ENCODE results near the gene FSTL3. TPM values are rescaled to one million over a fixed set of nuclear protein-coding genes. Genes with fewer than 3 reads are reported as not detected.

The FSTL3 gene
- total and polyA plus RNA-seq, 2 of the 13 experiments (the other 11 are each of a cell fraction or from before 2014, with no cell fraction given), result 13.5 to 15.6 TPM

- TF ChIP-seq ZGPAT (CRISPR knock-in tag; IDR thresholded peaks at IDR 0.05) (no peak), NFRKB (IDR thresholded peaks at IDR 0.05) (no peak), ZFP36 (IDR thresholded peaks at IDR 0.05; ENCODE audit: borderline replicate concordance, low read depth, low read length, partially characterized antibody) (peak; percentile 87), ZNF503 (CRISPR knock-in tag; IDR thresholded peaks at IDR 0.05) (no peak), SRSF1 (optimal IDR thresholded peaks at IDR 0.05; ENCODE audit: low read depth, low read length) (peak; percentile 54), ZMYM2 (CRISPR knock-in tag; IDR thresholded peaks at IDR 0.05) (0 out of 2 replicates have a peak, but pooled peaks have one; percentile 28), STAT5B (CRISPR knock-in tag; IDR thresholded peaks at IDR 0.05) (no peak), ZNF382 (CRISPR knock-in tag; IDR thresholded peaks at IDR 0.05; ENCODE audit: borderline replicate concordance) (no peak), KLF12 (CRISPR knock-in tag; IDR thresholded peaks at IDR 0.05; ENCODE audit: borderline replicate concordance) (no peak), SMARCC2 (IDR thresholded peaks at IDR 0.05) (no peak), PAXIP1 (CRISPR knock-in tag; conservative IDR thresholded peaks at IDR 0.05) (no peak), DDIT3 (CRISPR knock-in tag; IDR thresholded peaks at IDR 0.05) (no peak), ATF1 (CRISPR knock-in tag; IDR thresholded peaks at IDR 0.05) (no peak), KDM1A (CRISPR knock-in tag; IDR thresholded peaks at IDR 0.05) (peak; percentile 82), CREM (IDR thresholded peaks at IDR 0.05) (no peak), CREM (CRISPR knock-in tag; IDR thresholded peaks at IDR 0.05) (no peak), ZBTB4 (CRISPR knock-in tag; IDR thresholded peaks at IDR 0.05; ENCODE audit: borderline replicate concordance) (no peak), ZNF326 (CRISPR knock-in tag; IDR thresholded peaks at IDR 0.05; ENCODE audit: borderline replicate concordance) (no peak), ZFP37 (CRISPR knock-in tag; IDR thresholded peaks at IDR 0.05; ENCODE audit: borderline replicate concordance) (no peak), CREB1 (IDR thresholded peaks at IDR 0.05) (no peak), CREB1 (CRISPR knock-in tag; IDR thresholded peaks at IDR 0.05) (no peak), ZNF256 (CRISPR knock-in tag; conservative IDR thresholded peaks at IDR 0.05) (no peak), ZEB1 (IDR thresholded peaks at IDR 0.05; ENCODE audit: insufficient replicate concordance, low read depth) (no peak)
Observed at GRCh38 chr19:703329-703650, 27.1 kb downstream of the FSTL3 start (continued).

All from HepG2 (cell line).